Thoracic aorta (tissue), 2 donors: ENCODE results near the gene FOXL1. TPM values are rescaled to one million over a fixed set of nuclear protein-coding genes. Genes with fewer than 3 reads are reported as not detected.

Experiments
- ATAC-seq: fragments of 150-250 bp; one replicate; pipeline ENCODE4 v1.8.0; 2017; ENCODE audit warnings: low read depth; ENCODE audit not compliant: insufficient number of reproducible peaks, low FRiP score
- DNase-seq: peaks from one replicate; pipeline ENCODE4 v3.0.0-alpha.2; 2020; ENCODE audit warnings: low spot score
- H3K27ac ChIP-seq, 2 donors: fragments of 200-600 bp; sonication (generic); 1 replicate in 1 of 2; 2 replicates in 1 of 2; pipeline ENCODE4 v1.5.1; 2016; ENCODE audit warnings: mild to moderate bottlenecking in 2 of 2, moderate library complexity in 2 of 2
- H3K27me3 ChIP-seq: fragments of 200-600 bp; sonication (generic); replicated peaks from 2 replicates; pipeline ENCODE4 v1.6.0; 2016; ENCODE audit warnings: mild to moderate bottlenecking; ENCODE audit not compliant: insufficient read depth
- H3K36me3 ChIP-seq: fragments of 200-600 bp; sonication (generic); one replicate; pipeline ENCODE4 v1.5.1; 2016
- H3K4me1 ChIP-seq, 2 donors: fragments of 200-600 bp; sonication (generic); 1 replicate in 1 of 2; 2 replicates in 1 of 2; pipeline versions ENCODE4 v1.5.1 to v1.6.0; 2016; ENCODE audit warnings: low read depth in 2 of 2, mild to moderate bottlenecking in 1 of 2; ENCODE audit not compliant: control insufficient read depth in 1 of 2
- H3K4me3 ChIP-seq: fragments of 200-600 bp; sonication (generic); 2 replicates; pipeline ENCODE4 v1.5.1; 2016; ENCODE audit warnings: mild to moderate bottlenecking
- H3K9me3 ChIP-seq: fragments of 200-600 bp; sonication (generic); 2 replicates; pipeline ENCODE4 v1.5.1; 2016
- total RNA-seq, 2 donors: library from RNA; depleted of rRNA; stranded (reverse); fragments of >200 nt; gene quantifications; one replicate each; pipeline versions ENCODE4 v1.1.0 to v1.2.3, GENCODE V29; 2016
- TF ChIP-seq, protein P1 (sequence below): fragments of 200-600 bp; sonication (generic); IDR thresholded peaks from one replicate; pipeline ENCODE4 v1.5.1; 2019; ENCODE audit warnings: antibody characterized with exemption

The FOXL1 gene
- total RNA-seq, 2 donors from 2014 or later: 52.1 to 52.8 TPM

DNA sequence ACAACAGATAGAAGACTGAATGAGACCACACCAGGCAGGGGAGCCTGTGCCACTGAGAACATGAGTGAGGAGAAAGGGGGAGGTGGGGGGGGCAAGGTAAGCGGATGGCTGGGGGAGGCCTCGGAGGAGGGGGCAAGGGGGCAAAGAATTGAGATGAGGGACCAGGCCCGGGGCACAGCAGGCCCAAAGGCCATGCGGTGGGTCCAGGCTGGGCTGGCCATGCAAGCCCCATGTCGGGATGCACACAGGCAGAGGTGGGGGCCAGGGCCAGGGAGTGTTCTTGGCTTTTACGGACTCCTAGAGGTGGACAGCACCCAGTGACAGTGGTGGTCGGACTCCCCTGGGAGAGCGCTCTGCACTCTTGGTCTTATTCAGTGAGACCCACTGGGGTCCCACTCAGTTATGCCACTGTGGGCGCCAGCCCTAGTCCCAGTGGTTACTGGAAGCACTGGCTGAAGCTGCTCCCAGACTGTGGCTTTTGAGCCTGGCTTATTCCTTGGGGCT, 18.5 kb upstream of the FOXL1 start:
- H3K27me3 ChIP-seq: no peaks in the 10 kb centered on the region
- H3K4me1 ChIP-seq: peaks cover 3 to 25% of the 10 kb centered on the region in 2 donors
- H3K36me3 ChIP-seq: no peaks in the 10 kb centered on the region
- TF ChIP-seq, protein P1, sequence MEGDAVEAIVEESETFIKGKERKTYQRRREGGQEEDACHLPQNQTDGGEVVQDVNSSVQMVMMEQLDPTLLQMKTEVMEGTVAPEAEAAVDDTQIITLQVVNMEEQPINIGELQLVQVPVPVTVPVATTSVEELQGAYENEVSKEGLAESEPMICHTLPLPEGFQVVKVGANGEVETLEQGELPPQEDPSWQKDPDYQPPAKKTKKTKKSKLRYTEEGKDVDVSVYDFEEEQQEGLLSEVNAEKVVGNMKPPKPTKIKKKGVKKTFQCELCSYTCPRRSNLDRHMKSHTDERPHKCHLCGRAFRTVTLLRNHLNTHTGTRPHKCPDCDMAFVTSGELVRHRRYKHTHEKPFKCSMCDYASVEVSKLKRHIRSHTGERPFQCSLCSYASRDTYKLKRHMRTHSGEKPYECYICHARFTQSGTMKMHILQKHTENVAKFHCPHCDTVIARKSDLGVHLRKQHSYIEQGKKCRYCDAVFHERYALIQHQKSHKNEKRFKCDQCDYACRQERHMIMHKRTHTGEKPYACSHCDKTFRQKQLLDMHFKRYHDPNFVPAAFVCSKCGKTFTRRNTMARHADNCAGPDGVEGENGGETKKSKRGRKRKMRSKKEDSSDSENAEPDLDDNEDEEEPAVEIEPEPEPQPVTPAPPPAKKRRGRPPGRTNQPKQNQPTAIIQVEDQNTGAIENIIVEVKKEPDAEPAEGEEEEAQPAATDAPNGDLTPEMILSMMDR: no peak
- H3K27ac ChIP-seq: no peak overlapping the region
- no peak for DNase-seq
- ATAC-seq: no peak
- H3K9me3 ChIP-seq: no peaks in the 10 kb centered on the region
- no peak overlapping the region for H3K4me3 ChIP-seq

DNA sequence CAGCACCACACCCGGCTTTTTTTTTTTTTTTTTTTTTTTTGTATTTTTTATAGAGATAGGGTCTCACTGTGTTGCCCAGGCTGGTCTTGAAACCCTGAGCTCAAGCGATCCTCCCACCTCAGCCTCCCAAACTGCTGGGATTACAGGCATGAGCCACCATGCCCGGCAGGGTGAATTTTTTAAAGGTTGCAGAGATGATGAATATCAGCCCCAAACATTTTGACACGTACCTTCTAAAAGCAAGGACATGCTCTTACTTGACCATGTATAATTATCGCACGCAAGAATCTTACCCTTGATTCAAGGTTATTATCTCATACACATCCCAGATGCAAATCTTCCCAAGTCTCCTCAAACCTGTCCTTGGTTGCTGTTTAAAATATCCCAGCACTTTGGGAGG, 16.0 kb upstream of the FOXL1 start:
- Histone ChIP-seq H3K27ac (no peak overlapping the region), H3K9me3 (no peaks in the 10 kb centered on the region), H3K4me3 (no peak overlapping the region), H3K27me3 (no peaks in the 10 kb centered on the region), H3K4me1 (peaks cover 3 to 16% of the 10 kb centered on the region in 2 donors), H3K36me3 (no peaks in the 10 kb centered on the region)
- no peak for ATAC-seq
- DNase-seq: no peak
- TF ChIP-seq, protein P1: no peak

DNA sequence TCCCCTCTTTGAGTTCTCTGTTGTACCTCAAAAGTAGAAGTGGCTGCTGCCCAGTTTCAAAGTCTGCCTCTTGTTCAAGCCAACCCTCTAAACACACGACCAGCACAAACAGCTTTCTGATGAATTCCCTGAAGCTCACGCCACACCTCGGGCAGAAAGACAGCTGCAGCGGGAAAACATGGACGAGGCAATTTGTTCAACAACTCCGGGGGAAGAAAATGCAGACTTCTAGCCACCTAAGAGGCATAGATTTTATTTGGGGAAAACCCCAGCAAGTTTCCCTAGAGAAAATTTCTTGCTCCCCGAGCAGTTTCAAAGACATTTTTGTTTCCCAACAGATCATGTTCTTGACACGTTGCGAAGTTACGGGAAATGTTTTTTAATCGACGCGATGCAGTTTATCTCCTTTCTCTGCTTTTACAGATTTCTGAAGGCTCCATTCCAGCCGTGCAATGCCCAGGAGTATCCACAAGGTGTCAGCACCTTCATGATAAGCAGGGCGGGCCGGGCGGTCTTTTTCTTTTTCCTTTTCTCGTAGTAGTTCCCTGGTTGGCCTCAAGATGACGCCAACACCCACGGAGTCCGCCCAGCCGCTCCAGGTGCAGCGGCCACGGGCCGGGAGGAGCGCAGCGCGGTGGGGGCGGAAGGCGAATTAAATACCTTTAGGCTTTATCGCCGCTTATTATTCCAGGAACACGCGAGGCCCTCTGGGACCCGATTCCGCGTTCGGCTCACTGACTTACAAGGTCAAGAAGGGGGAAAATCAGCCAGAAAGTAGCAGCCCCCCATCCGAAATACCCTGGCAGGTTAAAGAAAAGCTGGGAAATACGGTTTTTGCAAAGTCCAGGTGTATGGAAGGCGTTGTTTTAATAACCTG, 14.6 kb upstream of the FOXL1 start:
- H3K4me3 ChIP-seq: peak overlapping the region; percentile 94
- ATAC-seq: peak; percentile 6
- peaks cover 3 to 6% of the 10 kb centered on the region in 2 donors for H3K4me1 ChIP-seq
- H3K36me3 ChIP-seq: no peaks in the 10 kb centered on the region
- peak; percentile 85 for DNase-seq
- TF ChIP-seq, protein P1: peak; percentile 100
- H3K9me3 ChIP-seq: no peaks in the 10 kb centered on the region
- peak overlapping the region; percentile 91 to 97 for H3K27ac ChIP-seq
- H3K27me3 ChIP-seq: no peaks in the 10 kb centered on the region

DNA sequence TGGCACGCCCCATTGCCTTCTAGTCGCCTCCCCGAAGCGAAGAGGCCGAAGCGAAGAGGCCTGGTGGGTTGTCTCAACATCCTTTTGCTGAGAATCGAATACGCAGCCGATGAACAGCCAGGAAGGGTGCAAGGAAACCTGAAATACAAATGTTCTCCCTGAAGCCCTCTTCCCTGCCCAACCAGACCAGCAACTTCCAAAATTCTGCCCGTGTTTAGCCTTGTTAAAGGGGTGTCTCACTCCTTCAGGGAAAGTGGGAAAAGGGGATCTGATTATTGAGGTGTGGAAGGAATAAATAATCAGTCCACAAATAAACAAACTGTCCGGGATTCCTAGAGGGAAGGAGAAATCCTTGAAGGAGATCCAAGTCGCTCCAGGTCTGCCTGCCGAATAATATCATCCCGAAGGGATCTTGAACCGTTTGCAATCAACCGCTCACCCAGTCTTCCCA, 13.1 kb upstream of the FOXL1 start:
- ATAC-seq (no peak), DNase-seq (no peak)
- H3K27me3 ChIP-seq: no peaks in the 10 kb centered on the region
- no peaks in the 10 kb centered on the region for H3K9me3 ChIP-seq
- peak overlapping the region; percentile 94 for H3K4me3 ChIP-seq
- TF ChIP-seq, protein P1: no peak
- no peaks in the 10 kb centered on the region for H3K4me1 ChIP-seq
- no peaks in the 10 kb centered on the region for H3K36me3 ChIP-seq
- H3K27ac ChIP-seq: peak overlapping the region; percentile 91 to 97

DNA sequence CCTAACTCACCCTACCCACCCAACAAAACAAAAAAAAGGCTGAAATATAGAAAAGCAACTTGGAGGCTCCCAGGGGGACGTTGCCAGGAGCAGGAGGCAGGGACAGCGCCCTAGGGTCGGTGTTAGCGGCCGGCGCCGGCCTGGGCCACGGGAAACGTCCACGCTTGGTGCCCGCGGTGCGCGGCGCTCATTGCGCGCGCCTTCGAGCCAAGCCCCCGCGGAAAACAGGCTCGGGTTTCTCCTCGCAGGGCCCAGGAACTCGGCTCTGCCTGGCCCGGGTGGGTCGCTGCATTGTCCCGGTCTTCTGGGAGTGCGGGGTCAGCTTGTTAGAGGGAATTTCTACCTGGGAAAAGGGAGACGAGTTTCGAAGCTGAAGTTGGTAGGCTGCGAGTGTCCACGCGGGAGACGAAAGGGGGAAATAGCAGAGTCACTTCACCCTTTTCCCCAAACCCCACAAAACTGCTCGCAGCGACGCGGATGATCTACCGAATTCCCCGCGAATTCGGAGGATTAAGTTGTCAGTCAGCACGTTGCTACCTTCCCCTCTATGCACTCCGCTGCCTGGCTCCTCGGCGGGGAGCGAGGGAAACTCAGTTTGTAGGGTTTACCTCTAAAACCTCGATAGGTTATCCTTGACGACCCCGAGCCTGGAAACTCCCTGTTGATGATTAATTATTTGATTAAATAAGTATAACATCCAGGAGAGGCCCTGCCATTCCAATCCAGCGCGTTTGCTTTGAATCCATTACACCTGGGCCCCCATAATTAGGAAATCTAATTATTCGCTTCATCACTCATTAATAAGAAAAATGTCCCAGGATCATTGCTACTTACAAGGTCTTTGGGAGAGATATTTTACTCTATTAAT, 12.5 kb upstream of the FOXL1 start:
- peak overlapping the region; percentile 91 to 97 for H3K27ac ChIP-seq
- TF ChIP-seq, protein P1: no peak
- DNase-seq (no peak), ATAC-seq (no peak)
- no peaks in the 10 kb centered on the region for H3K9me3 ChIP-seq
- H3K4me3 ChIP-seq: peak overlapping the region; percentile 94
- H3K4me1 ChIP-seq: no peaks in the 10 kb centered on the region
- H3K36me3 ChIP-seq: no peaks in the 10 kb centered on the region
- H3K27me3 ChIP-seq: no peaks in the 10 kb centered on the region
